Calu3 (cell line): Measurements from ENCODE around the gene SLC6A6. TPM values are rescaled to one million over a fixed set of nuclear protein-coding genes. Genes with fewer than 3 reads are reported as not detected.

Source experiments
- BruUV-seq: library from RNA; stranded (reverse); fragments of 400-500 nt; replicated peaks from 2 replicates; lab custom pipeline; 2021; lab: Mats Ljungman, UMichigan
- CTCF ChIA-PET: fragments of 300-600 bp; sonication (Branson Sonifier 250); formaldehyde crosslinking; loops from one replicate; lab custom pipeline; 2022; ENCODE audit warnings: antibody characterized with exemption; lab: Charles Lee
- DNase-seq: peaks from one replicate; pipeline ENCODE4 v3.0.0; 2022
- H3K27ac Mint-ChIP-seq: one replicate; pipeline ENCODE4 v1.8.0; 2022; ENCODE audit warnings: mixed read lengths; ENCODE audit not compliant: unreplicated experiment
- H3K27me3 Mint-ChIP-seq: one replicate; pipeline ENCODE4 v1.8.0; 2022; ENCODE audit warnings: mixed read lengths; ENCODE audit not compliant: unreplicated experiment
- H3K36me3 Mint-ChIP-seq: one replicate; pipeline ENCODE4 v1.8.0; 2022; ENCODE audit warnings: mild to moderate bottlenecking, moderate library complexity, mixed read lengths; ENCODE audit not compliant: insufficient read depth, unreplicated experiment
- H3K4me1 Mint-ChIP-seq: one replicate; pipeline ENCODE4 v1.8.0; 2022; ENCODE audit warnings: mild to moderate bottlenecking, low read depth, mixed read lengths; ENCODE audit not compliant: unreplicated experiment
- H3K4me3 Mint-ChIP-seq: one replicate; pipeline ENCODE4 v1.8.0; 2022; ENCODE audit warnings: mild to moderate bottlenecking, low read depth, moderate library complexity, mixed read lengths; ENCODE audit not compliant: unreplicated experiment
- H3K9me3 Mint-ChIP-seq: one replicate; pipeline ENCODE4 v1.8.0; 2022; ENCODE audit warnings: low read depth, mixed read lengths; ENCODE audit not compliant: unreplicated experiment
- intact Hi-C: fragments of 100-400 bp; cut with micrococcal nuclease; formaldehyde crosslinking; loops from one replicate; pipeline ENCODE4 v1.10.0; 2022; ENCODE audit not compliant: unreplicated experiment
- total RNA-seq: library from RNA; stranded (reverse); gene quantifications from 2 replicates; pipeline ENCODE4 v1.2.3, GENCODE V29; 2022
- TF ChIP-seq, protein P1 (sequence below): fragments of 200-600 bp; IDR thresholded peaks from one replicate; pipeline ENCODE4 v1.8.0; 2022; ENCODE audit warnings: antibody characterized with exemption; ENCODE audit not compliant: unreplicated experiment

SLC6A6 gene
- total RNA-seq, 1 experiment from 2014 or later = 46.3 TPM

GRCh38 chr3:14518432-14518802 is 116.0 kb downstream of the SLC6A6 start:
- intact Hi-C loops = loop anchor here (10.0 kb wide), 1 partner anchor 126 kb away; no protein-coding TSS in a partner anchor

DNA sequence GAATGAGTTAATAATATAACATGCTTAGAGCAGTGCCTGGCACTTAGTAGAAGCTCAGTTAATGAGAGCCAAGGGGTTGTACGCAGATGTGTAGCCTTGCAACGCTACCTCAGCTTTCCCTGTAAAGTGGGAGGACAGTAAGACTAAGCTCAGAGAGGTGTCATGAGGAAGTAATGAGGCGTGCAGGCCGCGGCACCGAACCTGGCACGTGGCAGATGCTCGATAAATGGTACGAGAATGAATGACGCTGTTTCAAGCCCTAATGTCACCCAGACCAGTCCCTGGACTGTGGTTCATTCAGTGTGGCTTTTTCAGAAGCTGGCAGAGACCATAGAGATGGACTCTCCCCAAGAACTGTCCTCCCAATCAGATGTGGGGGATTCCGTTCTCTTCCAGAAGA is 116.5 kb downstream of the SLC6A6 start:
- BruUV-seq = no TSS peak
- Mint-ChIP-seq H3K9me3 (no peaks in the 10 kb centered on the region), H3K4me1 (no peaks in the 10 kb centered on the region), H3K27me3 (peaks cover 61% of the 10 kb centered on the region), H3K36me3 (no peaks in the 10 kb centered on the region), H3K4me3 (no peak overlapping the region), H3K27ac (no peak overlapping the region)
- TF ChIP-seq, protein P1, sequence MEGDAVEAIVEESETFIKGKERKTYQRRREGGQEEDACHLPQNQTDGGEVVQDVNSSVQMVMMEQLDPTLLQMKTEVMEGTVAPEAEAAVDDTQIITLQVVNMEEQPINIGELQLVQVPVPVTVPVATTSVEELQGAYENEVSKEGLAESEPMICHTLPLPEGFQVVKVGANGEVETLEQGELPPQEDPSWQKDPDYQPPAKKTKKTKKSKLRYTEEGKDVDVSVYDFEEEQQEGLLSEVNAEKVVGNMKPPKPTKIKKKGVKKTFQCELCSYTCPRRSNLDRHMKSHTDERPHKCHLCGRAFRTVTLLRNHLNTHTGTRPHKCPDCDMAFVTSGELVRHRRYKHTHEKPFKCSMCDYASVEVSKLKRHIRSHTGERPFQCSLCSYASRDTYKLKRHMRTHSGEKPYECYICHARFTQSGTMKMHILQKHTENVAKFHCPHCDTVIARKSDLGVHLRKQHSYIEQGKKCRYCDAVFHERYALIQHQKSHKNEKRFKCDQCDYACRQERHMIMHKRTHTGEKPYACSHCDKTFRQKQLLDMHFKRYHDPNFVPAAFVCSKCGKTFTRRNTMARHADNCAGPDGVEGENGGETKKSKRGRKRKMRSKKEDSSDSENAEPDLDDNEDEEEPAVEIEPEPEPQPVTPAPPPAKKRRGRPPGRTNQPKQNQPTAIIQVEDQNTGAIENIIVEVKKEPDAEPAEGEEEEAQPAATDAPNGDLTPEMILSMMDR = no peak
- no peak for DNase-seq
- intact Hi-C loops = loop anchor here (10.0 kb wide), 1 partner anchor 126 kb away; no protein-coding TSS in a partner anchor
- CTCF ChIA-PET = no interaction called here

More at GRCh38 chr3:14518432-14518802, 116.0 kb downstream of the SLC6A6 start:
- H3K9me3 Mint-ChIP-seq = no peaks in the 10 kb centered on the region
- H3K36me3 Mint-ChIP-seq = no peaks in the 10 kb centered on the region
- H3K27ac Mint-ChIP-seq = no peak overlapping the region
- no peak overlapping the region for H3K4me3 Mint-ChIP-seq
- BruUV-seq = no TSS peak
- DNase-seq = no peak
- CTCF ChIA-PET = no interaction called here
- TF ChIP-seq, protein P1 = no peak
- H3K27me3 Mint-ChIP-seq = peaks cover 56% of the 10 kb centered on the region
- H3K4me1 Mint-ChIP-seq = no peaks in the 10 kb centered on the region

DNA sequence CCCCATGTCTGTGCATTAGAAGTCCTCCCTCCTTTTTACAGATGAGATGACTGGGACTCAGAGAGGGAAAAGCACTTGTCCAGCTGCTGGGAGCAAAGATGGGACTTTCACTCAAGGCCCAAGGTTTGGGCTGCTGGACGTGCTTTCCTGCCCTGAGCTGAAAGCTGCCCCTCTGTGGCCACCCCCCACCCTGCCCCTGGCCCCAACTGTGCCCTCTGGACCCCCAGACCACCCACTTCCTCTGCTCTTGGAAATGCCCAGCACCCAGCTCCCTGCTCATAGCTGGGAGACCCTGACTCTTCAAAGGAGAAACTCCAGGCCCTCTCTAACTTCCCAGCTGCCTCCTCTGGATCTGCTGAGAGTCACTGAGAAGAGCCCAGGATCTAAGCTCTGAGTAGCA is 117.0 kb downstream of the SLC6A6 start:
- CTCF ChIA-PET = no interaction called here
- Mint-ChIP-seq H3K4me3 (no peak overlapping the region), H3K4me1 (no peaks in the 10 kb centered on the region), H3K27me3 (peaks cover 61% of the 10 kb centered on the region), H3K36me3 (no peaks in the 10 kb centered on the region), H3K27ac (no peak overlapping the region), H3K9me3 (no peaks in the 10 kb centered on the region)
- intact Hi-C loops = loop anchor here (10.0 kb wide), 1 partner anchor 125 kb away; no protein-coding TSS in a partner anchor
- BruUV-seq = no TSS peak
- no peak for DNase-seq
- TF ChIP-seq, protein P1 = no peak

DNA sequence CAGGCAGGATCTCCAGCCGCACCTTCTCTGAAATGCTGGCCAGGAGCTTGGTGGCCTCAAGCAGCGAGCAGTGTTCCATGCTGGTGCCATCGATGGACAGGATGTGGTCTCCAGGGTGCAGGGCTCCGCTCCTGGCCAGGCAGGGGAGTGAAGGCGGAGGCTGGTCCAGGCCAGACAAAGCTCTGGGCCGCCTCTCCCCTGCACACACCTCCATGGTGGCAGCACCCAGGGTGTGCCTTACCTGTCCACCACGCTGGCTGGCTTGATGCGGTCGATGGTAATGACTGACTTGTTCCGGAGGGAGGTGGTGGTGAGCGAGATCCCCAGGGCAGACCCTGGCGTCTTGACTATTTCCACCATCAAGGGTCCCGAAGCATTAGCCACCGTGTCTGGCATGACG is 117.7 kb downstream of the SLC6A6 start:
- H3K27me3 Mint-ChIP-seq = peaks cover 61% of the 10 kb centered on the region
- no peaks in the 10 kb centered on the region for H3K4me1 Mint-ChIP-seq
- no peak for DNase-seq
- H3K27ac Mint-ChIP-seq = no peak overlapping the region
- CTCF ChIA-PET = no interaction called here
- TF ChIP-seq, protein P1 = no peak
- BruUV-seq = no TSS peak
- H3K9me3 Mint-ChIP-seq = no peaks in the 10 kb centered on the region
- no peak overlapping the region for H3K4me3 Mint-ChIP-seq
- intact Hi-C loops = no loop called here
- H3K36me3 Mint-ChIP-seq = no peaks in the 10 kb centered on the region
